NK-92 (cell line): Measurements from ENCODE around the gene BRD9.
"Not testable (repeated sequence)": the region's sequence is repeated elsewhere in the genome, so short reads cannot be mapped to it uniquely, and the experiment has no call there.

Source experiments
- DNase-seq: peaks from one replicate; lab custom pipeline; 2025; ENCODE audit not compliant: unreplicated experiment; lab: John Stamatoyannopoulos, UW

Gene BRD9

GRCh38 chr5:860506-861150 is 32.0 kb downstream of the BRD9 start:
- DNase-seq = no peak

DNA sequence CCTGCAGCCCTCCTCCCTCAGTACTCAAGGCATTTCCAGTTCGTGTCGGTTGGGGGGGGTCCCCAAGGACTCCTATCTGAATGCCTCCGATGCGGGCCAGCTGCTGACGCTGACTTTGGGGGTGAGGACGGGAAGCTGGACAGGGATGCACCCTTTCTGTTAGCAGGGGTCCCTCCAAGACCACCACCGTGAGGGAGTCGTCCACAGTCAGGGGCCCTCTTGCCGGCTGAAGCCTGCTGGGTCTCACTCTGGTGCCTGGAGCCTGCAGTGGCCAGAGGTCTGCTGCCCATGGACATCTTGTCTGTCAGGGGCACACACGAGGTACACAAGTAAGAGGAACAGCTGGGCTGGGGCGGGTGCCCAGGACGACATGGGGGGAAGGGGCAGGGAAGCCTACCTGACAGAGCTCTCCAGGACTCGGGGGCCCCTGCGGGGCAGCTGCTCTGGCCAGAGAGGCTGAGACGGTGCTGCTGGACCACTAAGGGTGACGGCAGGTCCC is 32.8 kb downstream of the BRD9 start:
- no peak for DNase-seq

- DNase-seq = no peak
Measured at GRCh38 chr5:859391-859790, 33.2 kb downstream of the BRD9 start.

GRCh38 chr5:858726-859125 is 33.9 kb downstream of the BRD9 start:
- DNase-seq = no peak

- DNase-seq = no peak
Measured at GRCh38 chr5:856531-857425, 35.8 kb downstream of the BRD9 start.

DNA sequence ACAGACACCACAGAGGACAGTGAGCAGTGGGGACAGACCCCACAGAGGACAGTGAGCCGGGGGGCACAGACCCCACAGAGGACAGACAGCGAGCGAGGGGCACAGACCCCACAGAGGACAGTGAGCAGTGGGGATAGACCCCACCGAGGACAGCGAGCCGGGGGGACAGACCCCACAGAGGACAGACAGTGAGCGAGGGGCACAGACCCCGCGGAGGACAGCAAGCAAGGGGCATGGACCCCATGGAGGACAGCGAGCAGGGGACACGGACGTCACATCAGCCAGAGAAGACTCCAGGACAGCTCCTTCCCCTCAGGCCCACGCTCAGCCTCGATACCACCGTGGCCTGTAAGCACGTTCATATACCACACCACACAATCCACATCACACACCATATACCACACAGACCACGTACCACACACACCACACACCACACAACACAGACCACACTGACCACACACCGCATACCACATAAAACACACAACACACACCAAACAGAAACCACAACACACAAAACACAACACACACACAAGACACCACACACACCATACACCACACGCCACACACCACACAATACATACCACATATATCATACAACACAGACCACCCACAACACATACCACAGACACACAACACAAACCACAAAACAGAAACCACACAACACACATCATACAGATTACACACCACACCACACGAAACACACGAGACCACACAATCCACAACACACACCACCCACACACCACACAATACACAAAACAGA is 36.6 kb downstream of the BRD9 start:
- no peak for DNase-seq

DNA sequence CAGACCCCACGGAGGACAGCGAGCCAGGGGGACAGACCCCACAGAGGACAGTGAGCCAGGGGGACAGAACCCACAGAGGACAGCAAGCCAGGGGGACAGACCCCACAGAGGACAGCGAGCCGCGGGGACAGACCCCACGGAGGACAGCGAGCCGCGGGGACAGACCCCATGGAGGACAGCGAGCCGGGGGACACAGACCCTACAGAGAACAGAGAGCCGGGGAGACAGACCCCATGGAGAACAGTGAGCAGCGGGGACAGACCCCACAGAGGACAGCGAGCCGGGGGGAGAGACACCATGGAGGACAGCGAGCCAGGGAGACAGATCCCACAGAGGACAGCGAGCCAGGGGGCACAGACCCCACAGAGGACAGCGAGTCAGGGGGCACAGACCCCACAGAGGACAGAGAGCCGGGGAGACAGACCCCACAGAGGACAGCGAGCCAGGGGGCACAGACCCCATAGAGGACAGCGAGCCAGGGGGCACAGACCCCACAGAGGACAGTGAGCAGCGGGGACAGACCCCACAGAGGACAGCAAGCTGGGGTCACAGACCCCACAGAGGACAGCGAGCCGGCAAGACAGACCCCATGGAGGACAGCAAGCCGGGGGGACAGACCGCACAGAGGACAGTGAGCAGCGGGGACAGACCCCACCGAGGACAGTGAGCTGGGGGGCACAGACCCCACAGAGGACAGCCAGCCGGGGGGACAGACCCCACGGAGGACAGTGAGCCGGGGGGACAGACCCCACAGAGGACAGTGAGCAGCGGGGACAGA is 37.4 kb downstream of the BRD9 start:
- no peak for DNase-seq

DNA sequence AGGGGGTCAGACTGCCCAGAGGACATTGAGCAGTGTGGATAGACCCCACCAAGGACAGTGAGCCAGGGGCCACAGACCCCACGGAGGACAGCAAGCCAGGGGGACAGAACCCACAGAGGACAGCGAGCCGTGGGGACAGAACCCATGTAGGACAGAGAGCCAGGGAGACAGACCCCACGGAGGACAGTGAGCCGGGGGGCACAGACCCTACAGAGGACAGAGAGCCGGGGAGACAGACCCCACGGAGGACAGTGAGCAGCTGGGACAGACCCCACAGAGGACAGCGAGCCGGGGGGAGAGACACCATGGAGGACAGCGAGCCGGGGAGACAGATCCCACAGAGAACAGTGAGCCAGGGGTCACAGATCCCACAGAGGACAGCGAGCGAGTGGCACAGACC is 38.4 kb downstream of the BRD9 start:
- no peak for DNase-seq

- DNase-seq = not testable (repeated sequence)
Measured at GRCh38 chr5:853416-854090, 39.0 kb downstream of the BRD9 start.

DNA sequence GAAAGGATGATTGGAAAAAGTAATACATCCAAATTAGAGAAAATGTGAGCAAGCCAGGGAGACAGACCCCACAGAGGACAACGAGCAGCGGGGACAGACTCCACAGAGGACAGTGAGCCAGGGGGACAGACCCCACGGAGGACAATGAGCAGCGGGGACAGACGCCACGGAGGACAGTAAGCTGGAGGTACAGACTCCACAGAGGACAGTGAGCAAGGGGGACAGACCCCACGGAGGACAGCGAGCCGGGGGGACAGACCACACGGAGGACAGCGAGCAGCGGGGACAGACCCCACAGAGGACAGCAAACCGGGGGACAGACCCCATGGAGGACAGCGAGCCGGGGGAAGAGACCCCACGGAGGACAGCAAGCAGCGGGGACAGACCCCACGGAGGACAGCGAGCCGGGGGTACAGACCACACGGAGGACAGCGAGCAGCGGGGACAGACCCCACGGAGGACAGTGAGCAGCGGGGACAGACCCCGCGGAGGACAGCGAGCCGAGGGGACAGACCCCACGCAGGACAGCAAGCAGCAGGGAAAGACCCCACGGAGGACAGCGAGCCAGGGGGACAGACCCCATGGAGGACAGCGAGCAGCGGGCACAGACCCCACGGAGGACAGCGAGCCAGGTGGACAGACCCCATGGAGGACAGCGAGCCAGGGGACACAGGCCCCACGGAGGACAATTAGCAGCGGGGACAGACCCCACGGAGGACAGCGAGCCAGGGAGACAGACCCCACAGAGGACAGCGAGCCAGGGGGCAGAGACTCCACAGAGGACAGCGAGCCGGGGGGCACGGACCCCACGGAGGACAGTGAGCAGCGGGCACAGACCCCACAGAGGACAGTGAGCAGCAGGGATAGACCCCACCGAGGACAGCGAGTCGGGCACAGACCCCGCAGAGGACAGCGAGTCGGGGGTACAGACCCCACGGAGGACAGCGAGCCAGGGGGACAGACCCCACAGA is 39.9 kb downstream of the BRD9 start:
- no peak for DNase-seq

GRCh38 chr5:852018-852417 is 40.6 kb downstream of the BRD9 start:
- DNase-seq = no peak

DNA sequence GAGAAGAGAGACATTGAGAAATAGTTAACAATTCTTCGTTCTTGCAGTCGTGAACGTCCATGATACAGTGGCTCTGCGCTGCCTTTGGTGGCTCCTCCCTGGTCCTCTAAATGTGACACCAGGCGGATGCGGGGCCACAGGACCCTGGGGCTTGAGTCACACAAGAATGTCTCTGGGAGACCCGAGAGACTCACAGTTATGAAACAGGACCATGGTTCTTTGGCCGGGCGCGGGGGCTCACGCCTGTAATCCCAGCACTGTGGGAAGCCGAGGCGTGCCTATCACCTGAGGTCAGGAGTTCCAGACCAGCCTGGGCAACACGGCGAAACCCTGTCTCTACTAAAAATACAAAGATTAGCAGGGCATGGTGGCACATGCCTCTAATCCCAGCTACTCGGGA is 41.0 kb downstream of the BRD9 start:
- DNase-seq = no peak

GRCh38 chr5:851076-851475 is 41.5 kb downstream of the BRD9 start:
- DNase-seq = no peak

GRCh38 chr5:850511-851006 is 42.0 kb downstream of the BRD9 start, which contains the start of gene ZDHHC11:
TSS of gene ZDHHC11 (minus strand) at chr5:850986. CDS start at chr5:850602, 384 bp downstream.
- DNase-seq = no peak

- no peak for DNase-seq
Measured at GRCh38 chr5:849651-850301, 42.8 kb downstream of the BRD9 start.

GRCh38 chr5:848671-849111 is 43.9 kb downstream of the BRD9 start:
- no peak for DNase-seq

DNA sequence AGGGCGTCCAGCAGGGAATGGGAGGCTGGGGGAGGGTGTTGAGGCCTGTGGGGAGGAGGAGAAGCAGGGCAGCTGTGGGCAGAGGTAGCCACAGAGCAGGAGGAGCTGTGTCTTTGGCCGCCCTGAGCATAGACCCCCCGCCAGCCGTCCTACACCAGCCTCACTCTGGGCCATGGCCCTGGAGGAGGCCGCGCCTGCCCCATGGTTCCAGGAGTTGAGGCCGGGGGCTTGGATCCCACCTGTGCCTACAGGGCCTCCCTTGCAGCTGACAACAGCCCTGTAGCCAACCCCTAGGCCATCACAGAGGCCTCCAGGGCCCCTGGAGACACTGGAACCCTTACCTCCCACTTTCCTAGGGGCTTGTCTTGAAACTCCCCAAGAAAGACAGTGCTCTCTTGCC is 44.9 kb downstream of the BRD9 start:
- DNase-seq = not testable (repeated sequence)

DNA sequence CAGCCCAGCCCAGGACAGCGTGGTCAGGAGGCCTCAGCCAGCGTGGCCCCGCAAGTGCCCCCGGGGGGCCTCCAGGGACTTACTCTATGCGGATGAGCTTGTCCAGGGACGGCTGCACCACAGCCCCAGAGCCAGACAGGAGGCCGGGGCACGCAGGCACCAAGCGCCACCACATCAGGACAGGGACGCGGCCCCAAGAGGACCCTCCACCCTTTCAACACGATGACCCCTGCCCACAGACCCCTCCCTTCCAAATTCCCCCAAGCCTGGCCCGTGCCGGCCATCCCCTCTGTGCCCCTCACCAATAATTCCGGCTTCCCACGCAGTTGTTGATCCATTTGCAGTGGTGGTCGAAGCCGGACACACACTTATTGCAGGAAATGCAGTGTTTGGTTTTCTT is 45.4 kb downstream of the BRD9 start:
- DNase-seq = not testable (repeated sequence)
